ENCODE results near the gene CHRM4. TPM values are rescaled to one million over a fixed set of nuclear protein-coding genes. Genes with fewer than 3 reads are reported as not detected.
A peak's percentile ranks its signal among the peaks of the same experiment; 100 is the strongest.
"Not testable (repeated sequence)": the region's sequence is repeated elsewhere in the genome, so short reads cannot be mapped to it uniquely, and the experiment has no call there.

The CHRM4 gene
- total RNA-seq, 2 donors from 2014 or later: 0.26 to 0.63 TPM

DNA sequence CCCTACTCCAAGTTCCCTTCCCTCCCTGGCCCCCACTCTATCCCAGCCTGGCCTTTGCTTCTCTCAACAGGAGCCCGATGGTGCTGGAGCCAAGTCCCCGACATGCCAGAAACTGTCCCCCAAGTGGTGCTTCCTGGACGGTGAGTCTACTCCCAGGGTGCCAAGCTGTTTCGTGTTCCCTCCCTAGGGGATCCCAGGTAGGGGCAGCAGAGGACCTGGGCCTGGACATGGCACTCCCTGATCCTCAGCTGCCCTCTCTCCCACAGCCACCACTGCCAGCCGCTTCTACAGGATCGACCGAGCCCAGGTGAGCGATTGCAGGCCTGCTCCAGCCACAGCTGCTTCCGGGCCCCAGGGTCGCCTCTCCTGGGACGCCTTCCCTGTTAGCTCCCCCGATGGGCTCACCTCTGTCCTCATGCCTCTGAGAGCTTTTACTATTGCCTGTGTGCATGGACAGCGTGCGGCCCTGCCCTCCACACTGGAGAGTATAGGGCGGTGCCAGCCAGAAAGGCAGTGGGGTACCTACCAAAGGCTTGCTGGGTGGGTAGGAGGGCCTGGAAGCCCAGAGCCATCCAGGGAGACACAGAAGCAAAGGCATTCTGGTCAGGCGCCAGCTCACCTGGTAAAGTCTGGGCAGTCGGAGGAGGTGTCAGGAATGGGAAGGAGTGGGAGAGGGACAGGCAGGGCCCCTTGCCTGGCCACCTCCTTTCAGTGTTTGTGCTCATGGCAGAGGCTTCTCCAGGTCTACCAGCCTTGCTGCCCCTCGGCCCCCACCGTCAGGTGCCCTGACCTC, 15.1 kb downstream of the CHRM4 start:
- ATAC-seq (replicated peaks in 1 of 2) (no peak), DNase-seq (no peak)
- Mint-ChIP-seq H3K36me3 (ENCODE audit: insufficient read depth in 2 of 2) (peaks cover 3 to 11% of the 10 kb centered on the region in 2 donors), H3K4me3 (no peak overlapping the region), H3K27ac (no peak overlapping the region), H3K4me1 (ENCODE audit: low read depth) (no peaks in the 10 kb centered on the region), H3K9me3 (peaks cover 0 to 1% of the 10 kb centered on the region in 2 donors), H3K27me3 (ENCODE audit: low read depth) (no peaks in the 10 kb centered on the region)

DNA sequence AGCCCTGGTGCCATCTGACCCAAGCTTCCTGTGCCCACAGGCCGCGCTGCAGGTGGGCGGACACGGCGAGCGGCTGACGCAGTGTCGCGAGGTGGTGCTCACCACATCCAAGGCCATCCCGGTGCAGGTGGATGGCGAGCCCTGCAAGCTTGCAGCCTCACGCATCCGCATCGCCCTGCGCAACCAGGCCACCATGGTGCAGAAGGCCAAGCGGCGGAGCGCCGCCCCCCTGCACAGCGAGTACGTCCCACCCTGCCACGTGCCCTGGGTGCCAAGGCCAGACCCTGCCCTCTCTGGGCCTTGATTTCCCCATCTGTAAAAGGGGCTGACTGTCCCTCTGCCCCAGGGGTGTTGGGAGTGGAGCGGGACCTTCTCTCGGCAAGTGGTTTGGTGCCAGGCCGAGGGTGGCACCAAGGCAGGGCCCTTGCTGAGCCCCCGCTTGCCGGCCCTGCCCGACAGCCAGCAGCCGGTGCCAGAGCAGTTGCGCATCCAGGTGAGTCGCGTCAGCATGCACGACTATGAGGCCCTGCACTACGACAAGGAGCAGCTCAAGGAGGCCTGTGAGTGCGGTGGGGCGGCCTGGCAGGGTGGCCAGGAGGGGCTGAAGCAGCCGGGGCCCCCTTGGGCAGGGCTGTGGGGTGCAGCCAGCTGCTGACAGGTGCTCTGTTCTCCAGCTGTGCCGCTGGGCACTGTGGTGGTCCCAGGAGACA, 16.0 kb downstream of the CHRM4 start:
- Mint-ChIP-seq H3K36me3 (ENCODE audit: insufficient read depth in 2 of 2) (peaks cover 3 to 11% of the 10 kb centered on the region in 2 donors), H3K4me3 (no peak overlapping the region), H3K4me1 (ENCODE audit: low read depth) (no peaks in the 10 kb centered on the region), H3K27me3 (ENCODE audit: low read depth) (no peaks in the 10 kb centered on the region), H3K9me3 (peaks cover 0 to 1% of the 10 kb centered on the region in 2 donors), H3K27ac (no peak overlapping the region)
- ATAC-seq (replicated peaks in 1 of 2): no peak
- no peak for DNase-seq

- peaks cover 0 to 1% of the 10 kb centered on the region in 2 donors for H3K9me3 Mint-ChIP-seq
- H3K36me3 Mint-ChIP-seq (ENCODE audit: insufficient read depth in 2 of 2): peaks cover 3 to 11% of the 10 kb centered on the region in 2 donors
- H3K4me3 Mint-ChIP-seq: no peak overlapping the region
- DNase-seq: no peak
- no peaks in the 10 kb centered on the region for H3K4me1 Mint-ChIP-seq (ENCODE audit: low read depth)
- ATAC-seq (replicated peaks in 1 of 2): no peak
- H3K27ac Mint-ChIP-seq: no peak overlapping the region
- no peaks in the 10 kb centered on the region for H3K27me3 Mint-ChIP-seq (ENCODE audit: low read depth)
Observed at GRCh38 chr11:46374815-46375214, 16.8 kb downstream of the CHRM4 start.

GRCh38 chr11:46373787-46374740, 17.5 kb downstream of the CHRM4 start:
- ATAC-seq (replicated peaks in 1 of 2) (no peak), DNase-seq (no peak)
- peaks cover 2% of the 10 kb centered on the region for H3K4me1 Mint-ChIP-seq (ENCODE audit: low read depth)
- peaks cover 0 to 1% of the 10 kb centered on the region in 2 donors for H3K9me3 Mint-ChIP-seq
- H3K4me3 Mint-ChIP-seq: no peak overlapping the region
- no peak overlapping the region for H3K27ac Mint-ChIP-seq
- no peaks in the 10 kb centered on the region for H3K27me3 Mint-ChIP-seq (ENCODE audit: low read depth)
- peaks cover 3 to 14% of the 10 kb centered on the region in 2 donors for H3K36me3 Mint-ChIP-seq (ENCODE audit: insufficient read depth in 2 of 2)

DNA sequence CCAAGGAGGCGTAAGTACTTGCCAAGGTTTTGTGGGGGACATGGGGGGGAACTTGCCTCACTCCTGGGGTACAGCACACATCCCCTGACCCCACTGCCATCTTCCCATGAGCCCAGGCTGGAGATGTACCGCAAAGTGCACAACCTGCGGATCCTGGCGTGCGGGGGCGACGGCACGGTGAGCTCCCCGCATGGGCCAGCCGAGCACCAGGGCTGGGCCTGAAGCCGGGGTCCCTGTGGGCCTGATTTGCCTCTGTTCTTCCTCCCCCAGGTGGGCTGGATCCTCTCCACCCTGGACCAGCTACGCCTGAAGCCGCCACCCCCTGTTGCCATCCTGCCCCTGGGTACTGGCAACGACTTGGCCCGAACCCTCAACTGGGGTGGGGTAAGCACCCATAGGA, 19.1 kb downstream of the CHRM4 start:
- H3K4me1 Mint-ChIP-seq (ENCODE audit: low read depth): peaks cover 17% of the 10 kb centered on the region
- not testable (repeated sequence) for ATAC-seq (replicated peaks in 1 of 2); DNase-seq; H3K36me3 Mint-ChIP-seq (ENCODE audit: insufficient read depth in 2 of 2); H3K9me3 Mint-ChIP-seq; H3K27ac Mint-ChIP-seq; H3K4me3 Mint-ChIP-seq; H3K27me3 Mint-ChIP-seq (ENCODE audit: low read depth)

- H3K27me3 Mint-ChIP-seq (ENCODE audit: low read depth): no peaks in the 10 kb centered on the region
- H3K36me3 Mint-ChIP-seq (ENCODE audit: insufficient read depth in 2 of 2): peaks cover 0 to 3% of the 10 kb centered on the region in 2 donors
- no peak overlapping the region for H3K27ac Mint-ChIP-seq
Observed at GRCh38 chr11:46372086-46372485, 19.5 kb downstream of the CHRM4 start.

GRCh38 chr11:46371262-46371661, 20.3 kb downstream of the CHRM4 start:
- H3K9me3 Mint-ChIP-seq; H3K36me3 Mint-ChIP-seq (ENCODE audit: insufficient read depth in 2 of 2); H3K4me3 Mint-ChIP-seq; H3K27ac Mint-ChIP-seq; ATAC-seq (replicated peaks in 1 of 2); DNase-seq; H3K27me3 Mint-ChIP-seq (ENCODE audit: low read depth): not testable (repeated sequence)
- peaks cover 24% of the 10 kb centered on the region for H3K4me1 Mint-ChIP-seq (ENCODE audit: low read depth)

More at GRCh38 chr11:46372086-46372485, 19.5 kb downstream of the CHRM4 start:
- Mint-ChIP-seq H3K4me3 (no peak overlapping the region), H3K4me1 (ENCODE audit: low read depth) (peaks cover 21% of the 10 kb centered on the region), H3K9me3 (no peaks in the 10 kb centered on the region)
- ATAC-seq (replicated peaks in 1 of 2) (no peak), DNase-seq (no peak)

DNA sequence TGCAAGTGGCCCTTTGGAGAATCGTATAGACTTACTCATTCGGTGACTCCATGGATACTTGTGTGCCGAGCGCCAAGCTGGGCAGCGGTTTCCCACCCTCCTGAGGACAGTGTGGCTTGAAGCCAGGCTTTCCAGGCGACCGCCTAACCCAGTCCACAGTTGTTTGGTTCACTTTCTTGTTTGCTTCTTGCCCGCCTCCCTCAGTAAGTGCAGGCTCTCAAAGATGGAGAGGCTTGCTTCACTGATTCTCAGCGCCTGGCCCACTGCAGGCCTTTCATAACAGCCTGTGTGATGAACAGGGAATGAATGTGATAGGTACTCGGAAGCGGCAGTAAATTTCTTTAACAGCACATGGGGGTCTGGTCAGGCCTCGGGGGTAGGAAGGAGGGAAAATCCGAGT, 21.3 kb downstream of the CHRM4 start:
- H3K4me3 Mint-ChIP-seq: no peak overlapping the region
- H3K27ac Mint-ChIP-seq: no peak overlapping the region
- H3K27me3 Mint-ChIP-seq (ENCODE audit: low read depth): no peaks in the 10 kb centered on the region
- peaks cover 0 to 3% of the 10 kb centered on the region in 2 donors for H3K36me3 Mint-ChIP-seq (ENCODE audit: insufficient read depth in 2 of 2)
- H3K4me1 Mint-ChIP-seq (ENCODE audit: low read depth): peaks cover 24% of the 10 kb centered on the region
- no peak for ATAC-seq (replicated peaks in 1 of 2)
- DNase-seq: no peak
- no peaks in the 10 kb centered on the region for H3K9me3 Mint-ChIP-seq

DNA sequence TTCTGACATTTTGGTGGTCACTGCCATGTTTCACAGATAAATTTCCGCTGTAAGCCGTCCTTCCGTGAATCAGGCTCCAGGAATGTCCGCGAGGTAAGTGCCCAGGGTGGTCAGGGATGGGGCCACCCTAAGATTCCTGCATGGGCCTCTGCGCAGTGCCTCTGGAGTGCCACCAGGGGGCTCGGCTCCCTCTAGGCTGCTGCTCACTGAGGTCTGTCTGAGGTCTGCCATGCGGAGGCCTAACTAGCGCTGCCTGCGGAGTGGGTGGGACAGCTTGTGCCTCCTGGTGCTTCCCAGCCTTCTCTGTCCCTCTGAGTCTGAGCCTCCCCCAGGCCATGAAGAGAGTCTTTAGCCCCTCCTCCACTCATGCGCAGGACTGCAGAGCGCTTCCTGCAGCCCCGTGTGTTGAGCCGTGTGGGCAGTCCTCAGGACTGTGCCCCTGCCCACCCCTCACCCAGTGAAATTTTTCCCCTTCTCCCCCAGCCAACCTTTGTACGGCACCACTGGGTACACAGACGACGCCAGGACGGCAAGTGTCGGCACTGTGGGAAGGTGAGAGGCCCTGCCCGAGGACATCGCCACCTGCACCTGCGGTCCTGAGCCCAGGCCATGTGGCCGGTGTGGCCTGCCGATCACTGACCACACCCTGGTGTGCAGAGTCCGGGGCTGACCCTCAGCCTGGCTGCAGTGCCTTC, 22.0 kb downstream of the CHRM4 start:
- H3K4me1 Mint-ChIP-seq (ENCODE audit: low read depth): peaks cover 24% of the 10 kb centered on the region
- H3K4me3 Mint-ChIP-seq: no peak overlapping the region
- ATAC-seq (replicated peaks in 1 of 2) (peak; percentile 61), DNase-seq (peak; percentile 62 to 67)
- no peaks in the 10 kb centered on the region for H3K9me3 Mint-ChIP-seq
- H3K27me3 Mint-ChIP-seq (ENCODE audit: low read depth): no peaks in the 10 kb centered on the region
- no peak overlapping the region for H3K27ac Mint-ChIP-seq
- peaks cover 0 to 3% of the 10 kb centered on the region in 2 donors for H3K36me3 Mint-ChIP-seq (ENCODE audit: insufficient read depth in 2 of 2)

DNA sequence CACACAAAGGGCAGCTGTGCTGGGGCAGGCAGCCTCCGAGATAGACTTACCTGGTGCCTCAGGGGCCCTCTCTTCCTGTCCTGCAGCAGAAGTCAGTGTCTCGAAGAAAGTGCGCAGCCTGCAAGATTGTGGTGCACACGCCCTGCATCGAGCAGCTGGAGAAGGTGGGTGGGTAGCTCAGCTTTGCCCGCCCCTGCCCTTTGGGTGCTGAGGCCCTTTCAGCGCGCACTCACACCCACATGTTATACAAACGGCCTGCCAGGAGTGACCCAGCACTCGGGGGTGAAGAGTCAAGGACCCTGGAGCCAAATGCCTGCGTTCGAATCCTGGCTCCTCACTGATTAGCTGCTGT, 23.7 kb downstream of the CHRM4 start:
- Mint-ChIP-seq H3K9me3 (no peaks in the 10 kb centered on the region), H3K27me3 (ENCODE audit: low read depth) (no peaks in the 10 kb centered on the region), H3K27ac (no peak overlapping the region), H3K36me3 (ENCODE audit: insufficient read depth in 2 of 2) (peaks cover 0 to 4% of the 10 kb centered on the region in 2 donors), H3K4me1 (ENCODE audit: low read depth) (peaks cover 28% of the 10 kb centered on the region), H3K4me3 (no peak overlapping the region)
- DNase-seq (no peak), ATAC-seq (replicated peaks in 1 of 2) (no peak)

DNA sequence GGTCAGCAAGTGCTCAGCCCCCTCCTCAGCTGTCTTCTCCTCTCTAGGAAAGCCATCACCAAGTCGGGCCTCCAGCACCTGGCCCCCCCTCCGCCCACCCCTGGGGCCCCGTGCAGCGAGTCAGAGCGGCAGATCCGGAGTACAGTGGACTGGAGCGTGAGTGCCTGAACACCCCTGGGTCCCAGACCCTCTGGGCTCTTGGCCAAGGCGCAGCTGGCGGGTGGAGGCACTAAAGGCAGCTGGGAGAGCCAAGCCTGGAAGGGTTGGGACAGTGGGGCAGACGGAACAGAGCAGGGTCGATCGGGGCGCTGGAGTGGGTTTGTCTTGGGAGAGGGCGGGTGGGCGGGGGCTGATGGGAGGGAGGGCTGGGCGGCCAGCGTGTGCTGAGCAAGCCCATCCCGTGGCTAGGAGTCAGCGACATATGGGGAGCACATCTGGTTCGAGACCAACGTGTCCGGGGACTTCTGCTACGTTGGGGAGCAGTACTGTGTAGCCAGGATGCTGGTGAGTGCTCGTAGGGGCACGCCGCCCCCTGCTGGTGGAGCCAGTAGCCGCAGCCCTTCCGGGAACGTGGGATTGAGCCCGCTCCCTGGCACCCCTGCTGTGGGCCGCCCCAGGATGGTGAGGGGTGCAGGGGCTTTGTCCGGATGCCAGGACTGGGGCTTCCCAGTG, 24.2 kb downstream of the CHRM4 start:
- Mint-ChIP-seq H3K27me3 (ENCODE audit: low read depth) (no peaks in the 10 kb centered on the region), H3K4me3 (peak overlapping the region; percentile 30 to 45), H3K36me3 (ENCODE audit: insufficient read depth in 2 of 2) (peaks cover 0 to 5% of the 10 kb centered on the region in 2 donors), H3K4me1 (ENCODE audit: low read depth) (peaks cover 33% of the 10 kb centered on the region), H3K9me3 (no peaks in the 10 kb centered on the region), H3K27ac (peak overlapping the region; percentile 63)
- DNase-seq (peak; percentile 76 to 85), ATAC-seq (replicated peaks in 1 of 2) (peak; percentile 82 to 87)

DNA sequence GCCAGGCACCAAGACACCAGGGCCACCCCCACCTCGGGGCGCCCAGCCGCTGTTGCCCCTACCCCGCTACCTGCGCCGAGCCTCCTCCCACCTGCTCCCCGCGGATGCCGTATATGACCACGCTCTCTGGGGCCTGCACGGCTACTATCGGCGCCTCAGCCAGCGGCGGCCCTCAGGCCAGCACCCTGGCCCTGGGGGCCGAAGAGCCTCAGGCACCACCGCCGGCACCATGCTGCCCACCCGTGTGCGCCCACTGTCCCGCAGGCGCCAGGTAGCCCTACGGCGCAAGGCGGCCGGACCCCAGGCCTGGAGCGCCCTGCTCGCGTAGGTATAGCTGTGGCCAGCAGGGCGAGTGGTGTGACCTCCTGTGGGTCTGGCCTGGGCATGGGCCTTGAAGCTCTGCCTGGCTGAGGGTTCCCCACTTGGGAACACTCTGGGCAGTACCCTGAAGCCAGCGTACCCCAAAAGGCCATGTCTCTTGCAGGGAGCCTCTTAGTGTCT, 24.9 kb downstream of the CHRM4 start:
- H3K36me3 Mint-ChIP-seq (ENCODE audit: insufficient read depth in 2 of 2): peaks cover 0 to 5% of the 10 kb centered on the region in 2 donors
- H3K27me3 Mint-ChIP-seq (ENCODE audit: low read depth): no peaks in the 10 kb centered on the region
- ATAC-seq (replicated peaks in 1 of 2): no peak
- H3K4me3 Mint-ChIP-seq: peak overlapping the region; percentile 30 to 45
- no peak overlapping the region for H3K27ac Mint-ChIP-seq
- peaks cover 37% of the 10 kb centered on the region for H3K4me1 Mint-ChIP-seq (ENCODE audit: low read depth)
- no peaks in the 10 kb centered on the region for H3K9me3 Mint-ChIP-seq
- DNase-seq: no peak

All from activated T-cell treated with anti-CD3 and anti-CD28 coated beads, Interleukin-2, amount 50 U/mL, for 72 hours (primary cell).